GM21737 (cell line): ENCODE data around the gene EIF4B.

Source experiments
- ATAC-seq: cut with Tn5 transposase; IDR thresholded peaks from one replicate; pipeline ENCODE4 v1.9.1; 2021; ENCODE audit warnings: mild to moderate bottlenecking, moderate library complexity; ENCODE audit not compliant: unreplicated experiment

EIF4B gene

GRCh38 chr12:53044896-53045695 is 38.8 kb downstream of the EIF4B start:
- no peak for ATAC-seq

GRCh38 chr12:53045696-53046045 is 39.4 kb downstream of the EIF4B start:
- no peak for ATAC-seq

- peak; percentile 25 for ATAC-seq
These were observed 40.5 kb downstream of the EIF4B start for GRCh38 chr12:53046655-53047220.

DNA sequence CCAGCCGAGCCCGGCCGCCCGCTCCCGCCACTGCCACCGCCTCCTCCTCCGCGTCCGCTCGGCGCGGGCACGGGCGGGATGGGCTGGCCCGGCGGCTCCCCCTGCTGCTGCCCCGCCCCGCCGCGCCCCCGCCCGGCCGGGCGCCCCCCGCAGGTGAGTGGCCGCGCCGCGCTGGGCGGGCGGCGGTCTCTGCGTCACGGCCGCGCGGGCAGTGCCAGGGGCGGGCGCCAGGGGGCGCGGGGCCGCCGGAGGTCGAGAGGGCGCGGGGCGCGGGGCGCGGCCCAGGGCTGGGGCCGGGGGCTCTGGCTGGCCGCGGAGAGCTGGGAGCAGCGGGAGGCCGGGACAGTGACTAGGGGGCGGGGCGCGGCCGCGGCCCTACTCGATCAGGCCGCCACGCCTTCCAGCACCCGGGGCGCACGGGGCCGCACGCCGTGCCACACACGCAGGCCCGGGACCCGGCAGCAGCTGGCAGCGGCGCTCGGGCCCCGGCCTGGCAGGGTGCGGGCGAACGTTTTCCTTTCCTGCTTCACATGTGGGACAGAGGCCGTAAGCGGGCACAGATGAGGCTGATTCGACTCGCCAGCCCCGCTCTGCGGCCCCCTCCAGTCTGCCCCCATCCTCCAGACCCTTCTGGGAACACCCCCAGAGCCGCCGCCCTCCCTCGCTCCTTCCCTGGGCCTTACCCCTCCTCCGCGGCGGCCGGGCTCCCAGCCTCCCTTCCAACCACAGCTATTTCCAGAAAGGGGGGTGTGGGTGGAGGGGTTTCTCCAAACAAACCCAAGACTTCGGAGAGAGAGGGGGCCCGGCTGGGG is 41.2 kb downstream of the EIF4B start:
- ATAC-seq: peak; percentile 65

DNA sequence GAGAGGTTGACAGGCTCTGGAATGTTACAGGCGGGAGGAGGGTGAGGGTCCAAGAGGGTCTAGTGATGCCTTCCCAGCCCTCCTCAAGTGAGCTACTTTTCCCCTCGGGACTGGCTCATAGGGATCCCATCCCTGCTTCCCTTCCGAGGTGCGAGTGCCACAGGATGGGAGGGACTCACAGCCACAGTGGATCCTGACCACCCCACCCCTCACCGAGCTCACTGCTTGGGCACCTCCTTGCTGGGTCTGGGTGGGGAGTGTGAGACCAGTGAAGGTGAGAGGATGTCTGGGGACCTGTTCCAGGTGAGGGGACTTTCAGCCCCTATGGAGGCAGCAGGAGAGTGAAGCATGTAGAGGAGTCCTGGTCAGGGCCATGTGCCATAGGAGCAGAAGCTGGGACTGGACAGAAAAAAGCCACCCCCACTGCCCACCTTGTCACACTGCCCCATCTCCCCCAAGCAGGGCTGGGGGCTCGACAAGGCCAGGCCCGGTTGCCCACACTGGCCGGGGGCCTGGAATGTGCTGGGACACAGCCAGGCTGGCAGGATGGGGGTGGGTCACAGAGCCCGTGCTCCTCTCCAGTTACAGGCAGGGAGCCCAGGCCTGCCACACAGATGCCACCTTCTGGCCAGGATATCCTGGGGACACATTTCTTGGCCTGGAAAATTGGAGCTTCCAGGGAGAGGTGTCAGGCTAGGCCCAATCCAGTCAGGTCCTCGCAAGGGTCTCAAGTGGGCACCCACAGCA is 42.0 kb downstream of the EIF4B start:
- no peak for ATAC-seq

GRCh38 chr12:53048780-53049401 is 42.6 kb downstream of the EIF4B start:
- no peak for ATAC-seq

DNA sequence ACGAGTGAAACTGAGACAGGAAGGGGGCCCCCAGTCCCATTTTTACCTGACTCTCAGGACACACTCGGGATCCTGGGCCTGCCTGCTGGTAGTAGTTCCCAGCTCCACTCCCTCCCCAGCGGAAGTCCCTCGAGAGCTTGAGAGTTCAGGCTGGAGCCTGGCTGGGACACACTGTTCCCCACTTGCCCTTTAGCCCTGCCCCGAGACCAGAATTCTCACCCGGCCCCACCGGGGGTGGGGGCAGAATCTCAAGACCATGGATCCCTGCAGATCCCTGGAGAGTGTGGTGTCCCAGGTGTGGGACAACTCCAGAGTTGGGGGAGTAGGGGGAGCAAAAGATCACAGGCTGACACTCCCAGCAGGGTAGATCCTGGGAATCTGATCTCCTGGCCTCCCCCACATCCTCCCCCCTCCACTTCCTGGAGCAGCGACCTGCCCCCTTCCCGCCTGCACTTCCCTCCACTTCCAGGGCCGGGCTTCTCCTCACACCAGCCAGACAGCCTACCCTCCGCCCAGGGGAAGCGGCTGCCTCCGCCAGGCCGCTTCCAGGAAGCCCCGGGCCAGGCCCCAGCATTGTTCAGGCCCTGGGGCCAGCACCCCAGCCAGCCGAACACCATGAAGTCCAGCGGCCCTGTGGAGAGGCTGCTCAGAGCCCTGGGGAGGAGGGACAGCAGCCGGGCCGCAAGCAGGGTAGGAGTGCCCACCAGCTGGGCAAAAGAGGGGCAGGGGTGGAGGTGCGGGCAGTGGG is 43.5 kb downstream of the EIF4B start, which contains the start of gene TNS2:
Gene TNS2 (plus strand): TSS at position 495 of the 748 bp plus-strand sequence. CDS start 121 bp downstream, at position 616.
- ATAC-seq: no peak

DNA sequence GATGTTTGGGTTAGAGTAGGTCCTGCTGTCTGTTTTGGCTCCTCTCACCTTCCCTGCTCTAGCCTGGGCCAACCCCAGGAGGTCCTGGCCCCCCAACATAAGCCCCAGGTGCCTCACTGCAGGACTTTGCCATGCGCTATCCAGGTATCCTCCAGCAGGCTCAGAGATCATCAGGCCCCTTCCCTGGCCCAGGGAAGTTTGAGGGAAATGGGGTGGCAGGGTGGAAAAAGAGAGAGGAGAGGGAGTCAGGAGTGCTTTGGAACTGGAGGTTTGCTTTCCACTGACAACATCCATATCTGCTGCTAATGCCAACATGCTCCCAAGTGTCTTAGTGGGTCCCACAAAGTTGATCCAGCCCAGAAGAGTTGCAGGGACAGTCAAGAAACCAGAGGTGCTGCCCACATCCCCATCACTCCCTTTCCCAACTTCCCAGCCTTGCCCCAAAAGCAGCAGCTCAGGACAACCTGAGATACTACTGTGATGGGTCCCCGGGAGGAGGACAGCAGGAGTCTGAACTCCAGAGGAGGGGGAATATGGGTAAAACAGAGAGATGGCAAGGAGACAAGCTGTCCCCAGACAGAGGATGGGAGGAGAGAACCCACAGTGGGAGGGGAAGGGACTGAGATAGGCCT is 44.3 kb downstream of the EIF4B start:
- no peak for ATAC-seq

DNA sequence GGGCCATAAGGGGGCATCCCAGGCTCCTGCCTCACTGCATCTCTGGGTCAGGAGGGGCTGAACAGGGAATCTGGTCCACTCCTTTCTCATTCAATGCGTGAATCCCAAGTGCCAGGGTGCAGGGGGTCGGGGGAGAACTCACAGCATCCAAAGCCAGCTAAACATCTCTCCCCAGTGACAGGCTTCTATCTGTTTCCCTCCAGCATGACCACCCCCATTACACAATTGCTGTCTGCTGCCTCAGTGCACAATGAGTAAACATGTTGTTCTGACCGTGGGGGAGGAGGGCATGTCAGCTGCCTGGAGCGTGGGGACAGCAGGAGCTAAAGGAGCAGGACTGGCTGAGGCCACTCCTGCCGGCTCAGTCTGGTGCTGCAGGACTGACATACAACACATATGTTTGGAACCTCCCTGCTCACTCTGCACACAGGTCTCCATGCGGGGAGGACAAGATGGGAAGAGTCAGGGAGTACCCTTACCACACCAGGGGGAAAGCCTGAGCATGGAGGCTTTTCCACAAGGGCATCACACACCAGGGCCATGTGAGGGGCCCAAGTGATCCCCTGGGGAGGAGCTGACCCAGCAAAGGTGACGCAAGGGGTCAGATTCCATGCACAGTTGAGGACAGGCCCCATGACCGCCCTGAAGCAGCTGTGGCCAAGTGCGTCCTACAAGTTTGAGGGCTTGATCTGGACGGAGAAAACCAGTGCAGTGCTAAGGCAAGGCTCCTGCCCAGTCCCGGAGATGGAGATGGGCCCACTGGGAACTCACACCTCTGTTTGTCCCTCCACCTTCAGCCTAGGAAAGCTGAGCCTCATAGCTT is 45.0 kb downstream of the EIF4B start:
- no peak for ATAC-seq

DNA sequence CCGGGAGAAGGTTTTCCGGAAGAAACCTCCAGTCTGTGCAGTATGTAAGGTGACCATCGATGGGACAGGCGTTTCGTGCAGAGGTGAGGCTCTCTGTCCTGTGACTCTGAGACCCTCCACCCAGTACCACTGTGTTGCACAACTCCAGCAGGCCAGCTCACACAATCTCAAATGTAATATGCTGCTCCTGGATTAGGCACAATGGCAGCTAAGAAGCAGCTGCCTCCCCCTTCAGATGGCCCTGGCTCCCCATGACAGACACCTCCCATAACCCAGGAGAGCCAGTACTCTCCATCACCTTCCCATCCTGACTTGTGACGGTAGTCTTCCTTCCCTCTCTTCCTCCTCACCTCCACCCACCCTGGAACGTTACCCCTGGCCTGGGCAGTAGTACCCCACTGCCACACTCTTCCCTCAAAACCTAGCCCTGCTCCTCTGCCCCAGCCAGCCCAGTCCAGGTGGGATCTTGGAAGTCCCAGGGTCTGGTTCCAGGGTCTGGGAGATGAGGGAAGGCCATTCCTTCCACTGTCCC is 45.7 kb downstream of the EIF4B start:
- no peak for ATAC-seq

GRCh38 chr12:53052419-53053217 is 46.4 kb downstream of the EIF4B start:
- no peak for ATAC-seq

DNA sequence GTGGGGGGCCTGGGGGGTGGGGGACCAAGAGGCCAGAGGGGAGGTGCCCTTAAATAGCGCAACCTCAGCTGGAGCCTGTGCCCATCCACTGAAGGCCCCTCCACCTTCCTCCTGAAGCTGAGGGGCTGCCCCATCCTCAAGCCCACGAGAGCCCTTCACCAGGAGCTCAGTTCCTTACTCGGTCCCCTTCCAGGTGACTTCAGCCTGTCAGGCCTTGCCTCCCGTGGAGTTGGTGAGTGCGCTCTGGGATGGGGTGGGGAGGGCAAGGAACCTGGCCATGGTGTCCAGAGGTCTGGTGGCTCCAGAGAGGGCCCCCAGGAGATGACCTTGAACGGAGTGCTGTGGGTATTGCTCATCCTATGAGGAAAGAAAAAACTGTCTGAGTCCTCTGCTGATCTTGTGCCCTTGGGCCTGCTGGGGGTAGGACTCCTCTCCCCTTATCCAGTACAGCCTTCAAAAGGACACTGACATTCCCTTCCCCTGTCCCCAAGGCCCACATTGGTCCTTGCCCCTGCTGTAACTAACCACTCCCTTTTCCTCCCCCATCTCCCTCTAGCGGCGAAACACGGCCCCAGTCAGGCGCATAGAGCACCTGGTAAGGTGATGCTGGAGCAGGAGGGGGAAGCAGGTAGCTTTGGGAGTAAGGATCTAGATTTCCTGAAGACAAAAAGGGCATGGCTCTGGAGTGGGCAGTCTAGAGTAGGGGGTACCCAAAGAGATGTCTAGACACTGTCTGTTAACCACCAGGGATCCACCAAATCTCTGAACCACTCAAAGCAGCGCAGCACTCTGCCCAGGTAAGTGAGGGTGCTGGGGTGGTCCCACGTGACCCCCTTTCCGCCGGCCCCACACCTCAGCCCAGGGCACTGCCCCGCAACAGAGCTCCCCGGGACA is 47.2 kb downstream of the EIF4B start:
- no peak for ATAC-seq

- ATAC-seq: peak; percentile 77
These were observed 48.0 kb downstream of the EIF4B start for GRCh38 chr12:53054112-53054878.

- ATAC-seq: no peak
These were observed 49.4 kb downstream of the EIF4B start for GRCh38 chr12:53055471-53056266.

DNA sequence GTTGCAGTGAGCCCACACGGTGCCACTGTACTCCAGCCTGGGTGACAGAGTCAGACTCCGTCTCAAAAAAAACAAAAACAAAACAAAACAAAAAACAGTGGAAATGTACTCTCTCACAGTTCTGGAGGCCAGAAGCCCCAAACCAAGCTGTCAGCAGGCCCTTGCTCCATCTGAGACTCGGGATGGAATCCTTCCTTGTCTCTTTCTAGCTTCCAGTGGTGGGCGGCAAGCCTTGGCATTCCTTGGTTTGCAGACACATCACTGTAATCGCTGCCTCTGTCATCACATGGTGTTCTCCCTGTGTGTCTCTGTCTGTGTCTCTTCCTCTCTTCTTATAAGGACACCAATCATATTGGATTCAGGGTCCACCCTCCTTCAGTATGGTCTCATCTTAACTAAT is 50.0 kb downstream of the EIF4B start:
- ATAC-seq: no peak
